Measurements from ENCODE around the gene AP2M1.
"Not testable (repeated sequence)": the region's sequence is repeated elsewhere in the genome, so short reads cannot be mapped to it uniquely, and the experiment has no call there.

DNA sequence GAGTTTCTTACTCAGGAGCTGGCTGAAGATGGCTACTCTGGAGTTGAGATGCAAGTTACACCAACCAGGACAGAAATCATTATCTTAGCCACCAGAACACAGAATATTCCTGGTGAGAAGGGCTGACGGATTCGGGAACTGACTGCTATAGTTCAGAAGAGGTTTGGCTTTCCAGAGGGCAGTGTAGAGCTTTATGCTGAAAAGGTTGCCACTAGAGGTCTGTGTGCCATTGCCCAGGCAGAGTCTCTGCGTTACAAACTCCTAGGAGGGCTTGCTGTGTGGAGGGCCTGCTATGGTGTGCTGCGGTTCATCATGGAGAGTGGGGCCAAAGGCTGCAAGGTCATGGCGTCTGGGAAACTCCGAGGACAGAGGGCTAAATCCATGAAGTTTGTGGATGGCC, 24.9 kb upstream of the AP2M1 start:
- TF ChIP-seq, protein P1, sequence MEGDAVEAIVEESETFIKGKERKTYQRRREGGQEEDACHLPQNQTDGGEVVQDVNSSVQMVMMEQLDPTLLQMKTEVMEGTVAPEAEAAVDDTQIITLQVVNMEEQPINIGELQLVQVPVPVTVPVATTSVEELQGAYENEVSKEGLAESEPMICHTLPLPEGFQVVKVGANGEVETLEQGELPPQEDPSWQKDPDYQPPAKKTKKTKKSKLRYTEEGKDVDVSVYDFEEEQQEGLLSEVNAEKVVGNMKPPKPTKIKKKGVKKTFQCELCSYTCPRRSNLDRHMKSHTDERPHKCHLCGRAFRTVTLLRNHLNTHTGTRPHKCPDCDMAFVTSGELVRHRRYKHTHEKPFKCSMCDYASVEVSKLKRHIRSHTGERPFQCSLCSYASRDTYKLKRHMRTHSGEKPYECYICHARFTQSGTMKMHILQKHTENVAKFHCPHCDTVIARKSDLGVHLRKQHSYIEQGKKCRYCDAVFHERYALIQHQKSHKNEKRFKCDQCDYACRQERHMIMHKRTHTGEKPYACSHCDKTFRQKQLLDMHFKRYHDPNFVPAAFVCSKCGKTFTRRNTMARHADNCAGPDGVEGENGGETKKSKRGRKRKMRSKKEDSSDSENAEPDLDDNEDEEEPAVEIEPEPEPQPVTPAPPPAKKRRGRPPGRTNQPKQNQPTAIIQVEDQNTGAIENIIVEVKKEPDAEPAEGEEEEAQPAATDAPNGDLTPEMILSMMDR (IDR thresholded peaks at IDR 0.05), result not testable (repeated sequence)
- TF ChIP-seq POLR2A (IDR thresholded peaks at IDR 0.05), result not testable (repeated sequence)

All from body of pancreas (tissue), 4 donors.